Measurements from ENCODE around the gene ID4.

ID4 gene

DNA sequence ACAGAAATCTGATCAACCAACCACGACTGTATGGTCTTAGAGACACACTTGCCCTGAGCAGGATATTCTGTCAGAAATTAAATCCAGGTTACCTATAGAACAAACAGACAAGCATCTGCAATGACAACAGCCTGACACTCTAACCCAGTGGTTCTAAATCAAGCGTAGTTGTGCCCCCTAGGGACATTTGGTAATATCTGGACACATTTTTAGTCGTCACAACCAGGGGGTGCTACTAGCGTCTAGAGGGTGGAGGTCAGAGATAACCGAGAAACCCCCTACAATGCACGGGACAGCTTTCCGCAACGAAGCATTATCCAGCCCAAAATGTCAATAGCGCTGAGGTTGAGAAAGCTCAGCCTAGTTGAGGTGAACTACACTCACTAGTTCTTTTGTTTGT lies 32.3 kb downstream of the ID4 start:
- no peak for TF ChIP-seq YY1 (IDR thresholded peaks at IDR 0.05; ENCODE audit: low read depth)
- 0 out of 2 replicates have a peak, but pooled peaks have one; percentile 9 for TF ChIP-seq RAD21 (IDR thresholded peaks at IDR 0.05; ENCODE audit: low read depth)
- TF ChIP-seq REST (IDR thresholded peaks at IDR 0.05; ENCODE audit: low read depth), result no peak

DNA sequence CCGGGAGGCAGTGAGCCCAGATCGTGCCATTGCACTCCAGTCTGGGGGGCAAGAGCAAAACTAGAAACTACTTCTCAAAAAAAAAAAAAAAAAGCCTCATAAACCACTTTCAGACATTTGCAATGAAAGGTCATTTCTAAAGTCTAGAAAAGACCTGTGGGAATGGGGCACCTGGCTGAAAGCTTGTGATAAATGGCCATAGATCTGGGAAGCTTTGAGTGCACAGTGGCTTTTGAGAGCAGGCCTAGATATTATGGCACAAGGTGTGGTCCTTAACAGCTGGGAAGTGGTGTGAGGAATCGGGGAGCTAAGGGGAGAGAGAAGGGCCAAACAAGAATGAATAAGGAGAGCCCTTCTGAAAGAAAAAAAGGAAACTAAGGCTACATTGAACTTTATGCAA lies 33.2 kb downstream of the ID4 start:
- TF ChIP-seq FOXM1 (IDR thresholded peaks at IDR 0.05; ENCODE audit: borderline replicate concordance, low read depth) (no peak), EP300 (IDR thresholded peaks at IDR 0.05; ENCODE audit: borderline replicate concordance) (no peak), YY1 (IDR thresholded peaks at IDR 0.05; ENCODE audit: low read depth) (no peak), CEBPB (IDR thresholded peaks at IDR 0.05) (no peak), EGR1 (IDR thresholded peaks at IDR 0.05) (no peak), ZBTB7A (IDR thresholded peaks at IDR 0.05; ENCODE audit: low read depth) (no peak), USF1 (IDR thresholded peaks at IDR 0.05) (no peak), TAF1 (IDR thresholded peaks at IDR 0.05; ENCODE audit: low read depth) (no peak), REST (IDR thresholded peaks at IDR 0.05; ENCODE audit: low read depth) (no peak), RAD21 (IDR thresholded peaks at IDR 0.05; ENCODE audit: low read depth) (no peak), MAX (IDR thresholded peaks at IDR 0.05) (no peak), CREB1 (IDR thresholded peaks at IDR 0.05; ENCODE audit: low read depth) (no peak), TEAD4 (IDR thresholded peaks at IDR 0.05) (no peak), NFIC (IDR thresholded peaks at IDR 0.05) (no peak), TCF12 (IDR thresholded peaks at IDR 0.05; ENCODE audit: low read depth) (no peak)

GRCh38 chr6:19873031-19873430 lies 35.9 kb downstream of the ID4 start:
- peak; percentile 28; the same call in 1 of the 2 replicates for TF ChIP-seq RAD21 (IDR thresholded peaks at IDR 0.05; ENCODE audit: low read depth)
- no peak for TF ChIP-seq TCF12 (IDR thresholded peaks at IDR 0.05; ENCODE audit: low read depth)
- TF ChIP-seq TEAD4 (IDR thresholded peaks at IDR 0.05), result no peak
- no peak for TF ChIP-seq FOXM1 (IDR thresholded peaks at IDR 0.05; ENCODE audit: borderline replicate concordance, low read depth)
- TF ChIP-seq YY1 (IDR thresholded peaks at IDR 0.05; ENCODE audit: low read depth), result no peak
- no peak for TF ChIP-seq NFIC (IDR thresholded peaks at IDR 0.05)
- no peak for TF ChIP-seq ZBTB7A (IDR thresholded peaks at IDR 0.05; ENCODE audit: low read depth)
- TF ChIP-seq USF1 (IDR thresholded peaks at IDR 0.05), result no peak

DNA sequence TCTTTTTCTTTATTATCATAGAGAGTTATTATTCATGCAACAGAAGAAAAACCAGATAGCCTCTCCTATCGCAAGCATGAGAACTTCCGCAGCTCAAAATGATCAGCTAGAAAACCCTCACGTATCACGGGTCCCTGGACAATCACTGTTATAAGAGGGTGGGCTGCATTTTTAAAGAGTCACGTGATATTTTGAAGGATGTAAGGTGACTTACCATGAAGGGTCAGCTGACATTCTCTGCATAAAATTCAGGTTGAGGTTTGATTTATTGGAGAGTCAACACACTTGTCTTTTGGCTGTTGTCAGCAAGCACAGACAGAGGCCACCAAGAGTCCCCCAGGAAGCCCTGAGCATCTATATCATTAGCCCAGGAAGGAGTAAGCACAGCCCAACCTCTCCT lies 39.5 kb downstream of the ID4 start:
- no peak for TF ChIP-seq NFIC (IDR thresholded peaks at IDR 0.05)
- no peak for TF ChIP-seq ZBTB7A (IDR thresholded peaks at IDR 0.05; ENCODE audit: low read depth)
- no peak for TF ChIP-seq EGR1 (IDR thresholded peaks at IDR 0.05)
- no peak for TF ChIP-seq REST (IDR thresholded peaks at IDR 0.05; ENCODE audit: low read depth)
- no peak for TF ChIP-seq USF1 (IDR thresholded peaks at IDR 0.05)
- TF ChIP-seq EP300 (IDR thresholded peaks at IDR 0.05; ENCODE audit: borderline replicate concordance), result no peak
- no peak for TF ChIP-seq YY1 (IDR thresholded peaks at IDR 0.05; ENCODE audit: low read depth)
- no peak for TF ChIP-seq FOXM1 (IDR thresholded peaks at IDR 0.05; ENCODE audit: borderline replicate concordance, low read depth)
- no peak for TF ChIP-seq CEBPB (IDR thresholded peaks at IDR 0.05)
- no peak for TF ChIP-seq TEAD4 (IDR thresholded peaks at IDR 0.05)
- TF ChIP-seq TCF12 (IDR thresholded peaks at IDR 0.05; ENCODE audit: low read depth), result no peak
- TF ChIP-seq TAF1 (IDR thresholded peaks at IDR 0.05; ENCODE audit: low read depth), result no peak
- no peak for TF ChIP-seq CREB1 (IDR thresholded peaks at IDR 0.05; ENCODE audit: low read depth)
- TF ChIP-seq RAD21 (IDR thresholded peaks at IDR 0.05; ENCODE audit: low read depth), result no peak
- TF ChIP-seq MAX (IDR thresholded peaks at IDR 0.05), result no peak

Measured in Ishikawa (cell line).